Type B pancreatic cell (in vitro differentiated cells): ENCODE measurements around the gene BAD. TPM values are rescaled to one million over a fixed set of nuclear protein-coding genes. Genes with fewer than 3 reads are reported as not detected.

Source experiments
- DNase-seq: peaks from one replicate; pipeline ENCODE4 v3.0.0; 2021; ENCODE audit warnings: mixed read lengths; ENCODE audit not compliant: unreplicated experiment; ENCODE audit errors: extremely low spot score
- H3K27ac Mint-ChIP-seq: 2 replicates; pipeline ENCODE4 v1.8.0; 2021; ENCODE audit warnings: mild to moderate bottlenecking, mixed read lengths
- H3K27me3 Mint-ChIP-seq: 2 replicates; pipeline ENCODE4 v1.8.0; 2021; ENCODE audit warnings: mixed read lengths
- H3K36me3 Mint-ChIP-seq: 2 replicates; pipeline ENCODE4 v1.8.0; 2021; ENCODE audit warnings: mixed read lengths
- H3K4me1 Mint-ChIP-seq: one replicate; pipeline ENCODE4 v1.8.0; 2021; ENCODE audit warnings: mixed read lengths; ENCODE audit not compliant: unreplicated experiment
- H3K4me3 Mint-ChIP-seq: 2 replicates; pipeline ENCODE4 v1.8.0; 2021; ENCODE audit warnings: mild to moderate bottlenecking, mixed read lengths
- H3K9me3 Mint-ChIP-seq: 2 replicates; pipeline ENCODE4 v1.8.0; 2021; ENCODE audit warnings: mixed read lengths
- total RNA-seq: library from RNA; stranded (reverse); gene quantifications from 2 replicates; pipeline ENCODE4 v1.2.1, GENCODE V29; 2021; ENCODE audit warnings: low replicate concordance
- TF ChIP-seq, protein P1 (sequence below): fragments of 200-600 bp; sonication (generic); conservative IDR thresholded peaks from 2 replicates; pipeline ENCODE4 v1.5.0; 2021; ENCODE audit warnings: antibody characterized with exemption, mild to moderate bottlenecking

The BAD gene
- total RNA-seq, 1 donor from 2014 or later: 48.7 TPM

DNA sequence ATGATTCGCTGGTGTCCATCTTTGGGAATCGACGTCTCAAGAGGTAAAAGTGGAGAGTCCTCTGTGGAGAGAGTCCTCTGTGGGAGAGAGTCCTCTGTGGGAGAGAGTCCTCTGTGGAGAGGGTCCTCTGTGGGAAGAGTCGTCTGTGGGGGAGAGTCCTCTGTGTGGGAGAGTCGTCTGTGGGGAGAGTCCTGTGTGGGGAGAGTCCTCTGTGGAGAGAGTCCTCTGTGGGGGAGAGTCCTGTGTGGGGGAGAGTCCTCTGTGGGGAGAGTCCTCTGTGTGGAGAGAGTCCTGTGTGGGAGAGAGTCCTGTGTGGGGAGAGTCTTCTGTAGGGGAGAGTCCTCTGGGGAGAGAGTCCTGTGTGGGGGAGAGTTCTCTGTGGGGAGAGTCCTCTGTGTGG, 36.6 kb upstream of the BAD start:
- no peaks in the 10 kb centered on the region for H3K9me3 Mint-ChIP-seq
- no peaks in the 10 kb centered on the region for H3K27me3 Mint-ChIP-seq
- H3K27ac Mint-ChIP-seq: peak overlapping the region; percentile 100
- TF ChIP-seq, protein P1, sequence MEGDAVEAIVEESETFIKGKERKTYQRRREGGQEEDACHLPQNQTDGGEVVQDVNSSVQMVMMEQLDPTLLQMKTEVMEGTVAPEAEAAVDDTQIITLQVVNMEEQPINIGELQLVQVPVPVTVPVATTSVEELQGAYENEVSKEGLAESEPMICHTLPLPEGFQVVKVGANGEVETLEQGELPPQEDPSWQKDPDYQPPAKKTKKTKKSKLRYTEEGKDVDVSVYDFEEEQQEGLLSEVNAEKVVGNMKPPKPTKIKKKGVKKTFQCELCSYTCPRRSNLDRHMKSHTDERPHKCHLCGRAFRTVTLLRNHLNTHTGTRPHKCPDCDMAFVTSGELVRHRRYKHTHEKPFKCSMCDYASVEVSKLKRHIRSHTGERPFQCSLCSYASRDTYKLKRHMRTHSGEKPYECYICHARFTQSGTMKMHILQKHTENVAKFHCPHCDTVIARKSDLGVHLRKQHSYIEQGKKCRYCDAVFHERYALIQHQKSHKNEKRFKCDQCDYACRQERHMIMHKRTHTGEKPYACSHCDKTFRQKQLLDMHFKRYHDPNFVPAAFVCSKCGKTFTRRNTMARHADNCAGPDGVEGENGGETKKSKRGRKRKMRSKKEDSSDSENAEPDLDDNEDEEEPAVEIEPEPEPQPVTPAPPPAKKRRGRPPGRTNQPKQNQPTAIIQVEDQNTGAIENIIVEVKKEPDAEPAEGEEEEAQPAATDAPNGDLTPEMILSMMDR: no peak
- DNase-seq: no peak
- peak overlapping the region; percentile 75 for H3K4me3 Mint-ChIP-seq
- H3K4me1 Mint-ChIP-seq: peaks cover 21% of the 10 kb centered on the region
- peaks cover 8% of the 10 kb centered on the region for H3K36me3 Mint-ChIP-seq

DNA sequence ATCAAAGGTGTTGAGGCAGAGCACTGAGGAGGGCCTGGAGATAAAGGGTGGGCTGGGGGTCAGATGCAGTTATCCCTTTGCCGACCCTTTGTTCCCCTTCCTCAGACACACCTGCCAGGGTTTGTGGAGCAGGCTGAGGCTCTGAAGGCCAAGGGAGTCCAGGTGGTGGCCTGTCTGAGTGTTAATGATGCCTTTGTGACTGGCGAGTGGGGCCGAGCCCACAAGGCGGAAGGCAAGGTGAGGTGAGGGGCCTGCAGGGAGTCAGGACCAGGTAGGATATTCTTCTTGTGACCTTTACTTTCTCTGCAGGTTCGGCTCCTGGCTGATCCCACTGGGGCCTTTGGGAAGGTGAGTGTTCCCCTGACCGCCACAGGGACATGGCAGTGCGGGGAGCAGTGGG, 36.1 kb upstream of the BAD start:
- DNase-seq: no peak
- Mint-ChIP-seq H3K36me3 (peaks cover 8% of the 10 kb centered on the region), H3K27me3 (no peaks in the 10 kb centered on the region), H3K27ac (peak overlapping the region; percentile 100), H3K4me1 (peaks cover 21% of the 10 kb centered on the region), H3K4me3 (peak overlapping the region; percentile 75), H3K9me3 (no peaks in the 10 kb centered on the region)
- TF ChIP-seq, protein P1: no peak

DNA sequence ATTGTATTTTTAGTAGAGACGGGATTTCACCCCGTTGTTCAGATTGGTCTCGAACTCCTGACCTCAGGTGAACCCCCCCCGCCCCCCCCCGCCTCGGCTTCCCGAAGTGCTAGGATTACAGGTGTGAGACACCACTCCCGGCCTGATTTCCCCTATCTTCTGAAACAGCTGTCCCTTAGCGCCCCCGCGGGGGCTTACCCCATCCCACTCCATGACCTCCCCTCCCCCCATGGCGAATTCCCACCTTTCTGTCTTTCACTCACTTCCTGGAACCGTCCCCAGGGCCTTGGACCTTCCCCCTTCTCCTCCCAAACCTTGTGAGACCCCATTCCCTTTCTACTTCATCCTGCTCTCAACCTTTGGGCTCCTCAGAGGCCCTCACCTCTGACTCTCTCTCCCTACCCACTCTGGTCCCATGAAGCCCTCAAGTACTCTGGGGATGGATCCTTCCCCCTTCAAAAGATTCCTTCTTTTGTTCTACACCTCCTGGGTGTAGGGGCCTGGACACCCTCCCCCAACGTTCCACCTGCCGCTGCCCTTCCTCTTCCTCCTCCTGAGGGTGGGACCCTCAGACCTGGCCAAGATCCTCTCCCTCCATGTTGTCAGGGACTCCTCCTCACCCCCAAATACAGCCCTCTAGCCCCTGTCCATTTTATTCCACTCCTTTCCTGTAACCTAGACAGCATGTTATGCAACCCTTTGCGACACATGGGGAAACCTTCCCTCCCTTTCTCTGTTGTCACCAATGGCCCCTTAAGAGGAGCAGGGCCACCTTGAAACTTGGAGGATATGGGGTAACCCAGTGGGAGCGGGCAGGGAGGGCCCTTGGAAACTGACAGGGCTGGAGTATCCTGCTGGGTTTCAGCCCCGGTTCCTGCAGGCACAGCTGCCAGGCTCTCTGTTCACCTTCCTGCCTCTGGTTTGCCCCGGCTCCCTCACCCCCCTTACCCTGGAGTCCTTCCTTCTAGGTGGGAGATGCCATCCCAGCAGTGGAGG, 34.6 kb upstream of the BAD start:
- peaks cover 21% of the 10 kb centered on the region for H3K4me1 Mint-ChIP-seq
- peaks cover 8% of the 10 kb centered on the region for H3K36me3 Mint-ChIP-seq
- no peak for DNase-seq
- TF ChIP-seq, protein P1: no peak
- H3K9me3 Mint-ChIP-seq: no peaks in the 10 kb centered on the region
- H3K27me3 Mint-ChIP-seq: no peaks in the 10 kb centered on the region
- H3K4me3 Mint-ChIP-seq: peak overlapping the region; percentile 97
- peak overlapping the region; percentile 100 for H3K27ac Mint-ChIP-seq

DNA sequence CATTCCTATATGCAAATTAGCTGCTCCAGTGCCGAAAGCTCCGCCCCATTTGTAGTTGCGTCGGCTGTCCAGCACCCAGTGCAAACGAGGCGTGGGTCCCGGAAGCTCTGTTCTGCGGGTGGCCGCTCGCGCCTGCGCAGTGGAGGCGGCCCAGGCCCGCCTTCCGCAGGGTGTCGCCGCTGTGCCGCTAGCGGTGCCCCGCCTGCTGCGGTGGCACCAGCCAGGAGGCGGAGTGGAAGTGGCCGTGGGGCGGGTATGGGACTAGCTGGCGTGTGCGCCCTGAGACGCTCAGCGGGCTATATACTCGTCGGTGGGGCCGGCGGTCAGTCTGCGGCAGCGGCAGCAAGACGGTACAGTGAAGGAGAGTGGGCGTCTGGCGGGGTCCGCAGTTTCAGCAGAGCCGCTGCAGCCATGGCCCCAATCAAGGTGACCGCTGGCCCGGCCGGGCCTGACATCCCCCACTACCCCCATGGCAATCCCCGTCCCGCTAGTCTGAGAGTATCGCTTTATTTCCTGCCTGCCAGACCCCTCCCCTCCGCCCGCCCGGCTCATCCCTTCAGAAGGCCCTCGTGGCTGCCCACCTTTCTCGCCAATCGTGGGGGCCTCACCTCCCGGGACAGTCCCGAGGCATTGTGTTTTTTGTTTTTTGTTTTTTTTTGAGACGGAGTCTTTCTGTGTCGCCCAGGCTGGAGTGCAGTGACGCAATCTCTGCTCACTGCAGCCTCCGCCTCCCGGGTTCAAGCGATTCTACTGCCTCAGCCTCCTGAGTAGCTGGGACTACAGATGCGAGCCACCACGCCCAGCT, 33.7 kb upstream of the BAD start, which contains the start of gene PRDX5:
PRDX5 (plus strand) TSS at position 161 of the 805 bp plus-strand sequence; CDS start at position 256, 95 bp downstream.
- H3K9me3 Mint-ChIP-seq: no peaks in the 10 kb centered on the region
- peak; percentile 93 for DNase-seq
- H3K4me3 Mint-ChIP-seq: peak within 1 kb of the TSS; percentile 97
- H3K36me3 Mint-ChIP-seq: peaks cover 9% of the 10 kb centered on the region
- H3K27me3 Mint-ChIP-seq: no peaks in the 10 kb centered on the region
- H3K4me1 Mint-ChIP-seq: peaks cover 21% of the 10 kb centered on the region
- H3K27ac Mint-ChIP-seq: peak within 1 kb of the TSS; percentile 100
- TF ChIP-seq, protein P1: peak; percentile 30

DNA sequence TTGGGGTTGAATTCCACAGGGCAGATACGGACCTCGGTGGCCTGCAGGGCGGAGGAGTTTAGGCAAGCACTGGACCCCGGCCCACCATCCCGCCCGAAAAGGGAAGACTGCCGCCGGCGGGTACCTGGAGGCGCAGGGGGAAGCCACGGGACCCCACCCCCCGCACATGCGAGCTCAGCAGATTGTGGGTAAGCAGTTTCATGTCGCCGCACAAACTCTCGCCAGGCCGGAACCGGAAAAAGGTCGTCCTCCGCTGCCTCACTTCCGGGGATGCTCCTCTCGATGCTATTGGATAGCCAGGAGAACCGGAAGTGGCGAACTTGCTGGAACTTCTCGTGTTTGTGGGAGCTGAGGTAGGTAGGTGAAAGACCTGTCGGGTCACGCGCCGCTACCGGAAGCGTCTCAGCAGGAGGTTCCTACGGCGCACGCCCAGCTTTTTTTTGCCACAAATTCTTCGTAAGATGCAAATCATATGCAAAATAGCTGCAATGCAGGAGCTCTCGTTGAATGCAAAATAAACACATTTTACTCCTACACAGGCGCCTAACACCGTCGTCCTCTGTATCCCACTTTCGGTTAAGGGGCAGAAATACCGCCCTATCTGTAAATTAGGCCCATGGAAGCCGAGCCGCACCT, 33.0 kb upstream of the BAD start, which contains the start of gene TRMT112:
TRMT112 (minus strand) TSS at position 235 of the 636 bp plus-strand sequence; CDS start at position 202, 33 bp downstream.
- peak within 1 kb of the TSS; percentile 100 for H3K27ac Mint-ChIP-seq
- H3K4me1 Mint-ChIP-seq: peaks cover 21% of the 10 kb centered on the region
- TF ChIP-seq, protein P1: no peak
- H3K36me3 Mint-ChIP-seq: peaks cover 14% of the 10 kb centered on the region
- DNase-seq: peak; percentile 90
- peak within 1 kb of the TSS; percentile 97 for H3K4me3 Mint-ChIP-seq
- no peaks in the 10 kb centered on the region for H3K27me3 Mint-ChIP-seq
- H3K9me3 Mint-ChIP-seq: no peaks in the 10 kb centered on the region
